Gastrocnemius medialis (tissue), 4 donors: ENCODE data around the gene RAB17.

ENCODE experiments used
- POLR2A ChIP-seq, 2 donors: fragments of 450-650 bp; IDR thresholded peaks; one replicate each; pipeline ENCODE4 v1.6.1; 2017; ENCODE audit warnings: antibody characterized with exemption in 2 of 2, mild to moderate bottlenecking in 2 of 2, moderate library complexity in 2 of 2
- TF ChIP-seq, protein P1 (sequence below), 5 experiments: fragments of 450-650 bp in 3 of 5; fragments of 200-600 bp in 2 of 5; sonication (generic) in 2 of 5; IDR thresholded peaks in 4 of 5; conservative IDR thresholded peaks in 1 of 5; 1 replicate in 4 of 5; 2 replicates in 1 of 5; pipeline ENCODE4 v1.5.1; 2016 to 2019; ENCODE audit warnings: antibody characterized with exemption in 5 of 5, mild to moderate bottlenecking in 3 of 5, moderate library complexity in 3 of 5

DNA sequence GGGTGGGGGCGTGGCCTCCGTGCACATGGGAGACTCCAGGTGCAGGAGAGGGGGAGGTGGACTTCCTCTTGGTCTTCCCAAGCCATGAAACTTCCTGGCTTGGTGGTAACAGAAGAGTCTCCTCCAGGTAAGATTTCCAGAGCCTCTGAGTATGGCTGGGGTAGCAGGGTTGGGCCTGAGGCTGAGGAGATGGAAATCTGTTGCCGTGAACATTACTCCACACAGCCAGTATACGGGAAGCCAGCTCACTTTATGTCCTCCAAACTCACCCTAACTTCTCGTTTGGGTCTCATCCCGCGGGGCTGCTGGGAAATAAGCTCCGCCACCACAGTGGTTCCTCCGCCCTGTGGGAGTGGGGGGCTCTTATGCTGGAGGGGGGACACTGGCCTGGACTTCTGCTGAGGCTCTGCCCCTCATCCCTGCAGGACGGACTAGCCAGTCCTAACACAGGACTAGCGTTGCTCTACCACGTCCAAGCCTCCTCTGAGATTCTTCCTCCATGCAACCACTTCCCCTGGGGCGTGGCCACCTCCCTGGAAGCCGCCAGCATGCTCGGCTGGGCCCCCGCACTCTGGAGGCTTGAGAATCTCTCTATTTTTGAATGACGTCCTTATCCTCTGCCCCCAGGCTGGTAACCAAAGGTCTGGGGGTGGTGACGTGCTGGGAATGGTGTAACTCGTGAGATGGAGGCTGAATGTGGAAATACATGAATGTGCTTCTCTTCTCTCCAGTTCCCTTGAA lies 777 bp upstream of the RAB17 start:
- TF ChIP-seq, protein P1, sequence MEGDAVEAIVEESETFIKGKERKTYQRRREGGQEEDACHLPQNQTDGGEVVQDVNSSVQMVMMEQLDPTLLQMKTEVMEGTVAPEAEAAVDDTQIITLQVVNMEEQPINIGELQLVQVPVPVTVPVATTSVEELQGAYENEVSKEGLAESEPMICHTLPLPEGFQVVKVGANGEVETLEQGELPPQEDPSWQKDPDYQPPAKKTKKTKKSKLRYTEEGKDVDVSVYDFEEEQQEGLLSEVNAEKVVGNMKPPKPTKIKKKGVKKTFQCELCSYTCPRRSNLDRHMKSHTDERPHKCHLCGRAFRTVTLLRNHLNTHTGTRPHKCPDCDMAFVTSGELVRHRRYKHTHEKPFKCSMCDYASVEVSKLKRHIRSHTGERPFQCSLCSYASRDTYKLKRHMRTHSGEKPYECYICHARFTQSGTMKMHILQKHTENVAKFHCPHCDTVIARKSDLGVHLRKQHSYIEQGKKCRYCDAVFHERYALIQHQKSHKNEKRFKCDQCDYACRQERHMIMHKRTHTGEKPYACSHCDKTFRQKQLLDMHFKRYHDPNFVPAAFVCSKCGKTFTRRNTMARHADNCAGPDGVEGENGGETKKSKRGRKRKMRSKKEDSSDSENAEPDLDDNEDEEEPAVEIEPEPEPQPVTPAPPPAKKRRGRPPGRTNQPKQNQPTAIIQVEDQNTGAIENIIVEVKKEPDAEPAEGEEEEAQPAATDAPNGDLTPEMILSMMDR (IDR thresholded peaks at IDR 0.05 in 4 of 5, conservative IDR thresholded peaks at IDR 0.05 in 1 of 5) = no peak
- TF ChIP-seq POLR2A (IDR thresholded peaks at IDR 0.05) = no peak
